Tibial nerve (tissue), 4 donors: ENCODE measurements around the gene ARRB2. TPM values are rescaled to one million over a fixed set of nuclear protein-coding genes. Genes with fewer than 3 reads are reported as not detected.

ENCODE experiments used
- DNase-seq, 2 donors: peaks; one replicate each; pipeline ENCODE4 v3.0.0-alpha.2; 2019; ENCODE audit warnings: low spot score in 2 of 2
- H3K27ac ChIP-seq, 4 donors: fragments of 200-600 bp; sonication (generic) in 3 of 4; one replicate each; pipeline ENCODE4 v1.5.1; 2017 to 2019; ENCODE audit warnings: mild to moderate bottlenecking in 1 of 4
- H3K27me3 ChIP-seq, 2 donors: fragments of 200-600 bp; sonication (generic) in 1 of 2; one replicate each; pipeline versions ENCODE4 v1.5.1 to v1.6.0; 2017 to 2019
- H3K36me3 ChIP-seq, 3 donors: fragments of 200-600 bp; sonication (generic); one replicate each; pipeline ENCODE4 v1.5.1; 2018 to 2019
- H3K4me1 ChIP-seq, 4 donors: fragments of 200-600 bp; sonication (generic) in 3 of 4; one replicate each; pipeline ENCODE4 v1.5.1; 2017 to 2019
- H3K4me3 ChIP-seq, 4 donors: fragments of 200-600 bp; sonication (generic) in 3 of 4; one replicate each; pipeline ENCODE4 v1.5.1; 2017 to 2019; ENCODE audit warnings: mild to moderate bottlenecking in 1 of 4, moderate library complexity in 1 of 4
- H3K9me3 ChIP-seq, 4 donors: fragments of 200-600 bp; sonication (generic) in 3 of 4; one replicate each; pipeline ENCODE4 v1.5.1; 2017 to 2019
- EP300 ChIP-seq, 2 donors: sonication (generic); formaldehyde crosslinking; IDR thresholded peaks; one replicate each; pipeline ENCODE4 v1.6.1; 2017; ENCODE audit warnings: antibody characterized with exemption in 2 of 2, mild to moderate bottlenecking in 1 of 2
- POLR2A ChIP-seq, 2 donors: fragments of 450-650 bp; IDR thresholded peaks; one replicate each; pipeline ENCODE4 v1.6.1; 2017; ENCODE audit warnings: antibody characterized with exemption in 2 of 2, mild to moderate bottlenecking in 2 of 2, moderate library complexity in 2 of 2
- WGBS, 2 donors: methylation state at CpG; one replicate each; pipeline ENCODE4 v1.1.5; 2018; 5-methylcytosine and 5-hydroxymethylcytosine counted together
- total RNA-seq, 4 donors: library from RNA; depleted of rRNA; stranded (reverse); fragments of >200 nt; gene quantifications; one replicate each; pipeline ENCODE4 v1.1.0, GENCODE V29; 2016
- TF ChIP-seq, protein P1 (sequence below), 5 experiments: fragments of 200-600 bp in 3 of 5; fragments of 450-650 bp in 2 of 5; sonication (generic) in 3 of 5; IDR thresholded peaks; one replicate each; pipeline ENCODE4 v1.5.1; 2016 to 2019; ENCODE audit warnings: antibody characterized with exemption in 5 of 5, mild to moderate bottlenecking in 3 of 5, moderate library complexity in 2 of 5

The ARRB2 gene
- 100 to 1,000 TPM in 1 of 4 donors, 10 to 100 TPM in 3; 50.2 to 103 (median 57.4) TPM for total RNA-seq

DNA sequence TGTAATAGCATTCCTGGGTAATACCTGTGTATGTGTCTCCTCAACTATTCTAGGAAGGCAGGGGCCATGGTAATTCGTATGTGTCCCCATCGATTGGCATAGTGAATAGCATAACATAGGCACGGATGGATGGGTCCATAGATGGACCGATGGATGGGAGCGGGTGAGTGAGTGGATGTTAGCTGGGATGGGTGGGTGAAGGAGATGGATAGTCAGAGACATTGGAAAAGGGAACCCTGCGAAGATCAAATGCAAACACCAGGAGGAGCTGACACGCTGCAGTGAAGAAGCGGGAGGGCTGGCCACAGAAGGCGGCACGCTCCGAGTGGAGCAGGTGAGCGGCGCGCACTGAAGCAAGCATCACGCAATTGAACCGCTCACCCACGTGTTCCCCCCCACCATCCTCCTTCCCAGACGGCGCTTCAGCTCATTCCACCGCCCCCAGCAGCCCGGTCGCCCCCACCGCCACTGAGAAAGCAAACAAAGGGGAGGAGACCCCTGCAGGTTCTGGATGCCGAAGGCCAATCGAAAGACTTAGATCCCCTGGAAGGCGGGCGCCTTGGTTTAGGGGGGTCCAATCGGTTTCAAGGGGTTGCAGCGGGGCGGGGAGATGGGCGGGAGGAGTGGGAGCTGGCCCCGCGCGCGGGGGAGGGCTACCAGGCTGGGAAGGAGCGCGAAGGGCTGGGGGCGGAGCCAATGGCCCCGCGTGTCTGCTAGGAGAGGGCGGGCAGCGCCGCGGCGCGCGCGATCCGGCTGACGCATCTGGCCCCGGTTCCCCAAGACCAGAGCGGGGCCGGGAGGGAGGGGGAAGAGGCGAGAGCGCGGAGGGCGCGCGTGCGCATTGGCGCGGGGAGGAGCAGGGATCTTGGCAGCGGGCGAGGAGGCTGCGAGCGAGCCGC is at the start of gene ARRB2:
Gene ARRB2, plus strand, starts transcription at position 839 of the 899 bp plus-strand sequence. CDS start 90 bp downstream, outside the sequence.
- DNase-seq = peak; percentile 90 to 94
- H3K4me3 ChIP-seq = peak within 1 kb of the TSS; percentile 52 to 75 (median 68)
- TF ChIP-seq, protein P1, sequence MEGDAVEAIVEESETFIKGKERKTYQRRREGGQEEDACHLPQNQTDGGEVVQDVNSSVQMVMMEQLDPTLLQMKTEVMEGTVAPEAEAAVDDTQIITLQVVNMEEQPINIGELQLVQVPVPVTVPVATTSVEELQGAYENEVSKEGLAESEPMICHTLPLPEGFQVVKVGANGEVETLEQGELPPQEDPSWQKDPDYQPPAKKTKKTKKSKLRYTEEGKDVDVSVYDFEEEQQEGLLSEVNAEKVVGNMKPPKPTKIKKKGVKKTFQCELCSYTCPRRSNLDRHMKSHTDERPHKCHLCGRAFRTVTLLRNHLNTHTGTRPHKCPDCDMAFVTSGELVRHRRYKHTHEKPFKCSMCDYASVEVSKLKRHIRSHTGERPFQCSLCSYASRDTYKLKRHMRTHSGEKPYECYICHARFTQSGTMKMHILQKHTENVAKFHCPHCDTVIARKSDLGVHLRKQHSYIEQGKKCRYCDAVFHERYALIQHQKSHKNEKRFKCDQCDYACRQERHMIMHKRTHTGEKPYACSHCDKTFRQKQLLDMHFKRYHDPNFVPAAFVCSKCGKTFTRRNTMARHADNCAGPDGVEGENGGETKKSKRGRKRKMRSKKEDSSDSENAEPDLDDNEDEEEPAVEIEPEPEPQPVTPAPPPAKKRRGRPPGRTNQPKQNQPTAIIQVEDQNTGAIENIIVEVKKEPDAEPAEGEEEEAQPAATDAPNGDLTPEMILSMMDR (IDR thresholded peaks at IDR 0.05) = peak; percentile 58 to 84 (median 64)
- peak; percentile 81 to 84 for TF ChIP-seq EP300 (IDR thresholded peaks at IDR 0.05)
- TF ChIP-seq POLR2A (IDR thresholded peaks at IDR 0.05) = peak; percentile 35 to 63

DNA sequence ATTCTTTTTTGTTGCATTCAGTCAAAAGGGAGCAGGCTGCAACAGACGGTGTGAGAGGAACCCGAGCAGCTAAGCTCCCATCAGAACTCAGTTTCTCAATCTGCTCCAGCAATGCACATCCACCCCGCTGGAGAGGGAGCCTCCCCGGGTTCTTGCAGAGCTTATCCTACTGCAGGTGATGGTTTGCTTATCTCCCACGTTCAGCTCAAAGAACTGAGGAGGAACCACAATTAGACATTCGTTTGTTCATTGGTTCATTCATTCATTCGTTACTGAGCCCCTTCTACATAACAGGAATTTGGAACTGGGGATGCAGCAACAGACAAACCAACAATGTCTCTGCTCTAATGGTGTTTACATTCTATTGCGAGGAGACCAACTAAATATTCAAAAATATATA is 46.7 kb upstream of the ARRB2 start:
- no peaks in the 10 kb centered on the region for H3K36me3 ChIP-seq
- H3K27ac ChIP-seq = no peak overlapping the region
- peaks cover 0 to 9% of the 10 kb centered on the region in 2 donors for H3K27me3 ChIP-seq
- TF ChIP-seq EP300 (IDR thresholded peaks at IDR 0.05) = no peak
- TF ChIP-seq, protein P1 (IDR thresholded peaks at IDR 0.05) = no peak
- TF ChIP-seq POLR2A (IDR thresholded peaks at IDR 0.05) = no peak
- no peak overlapping the region for H3K4me3 ChIP-seq
- no peaks in the 10 kb centered on the region for H3K9me3 ChIP-seq
- no peak for DNase-seq
- no peaks in the 10 kb centered on the region for H3K4me1 ChIP-seq
- WGBS, 2 donors = 82 to 83% methylated on average over 8 of the region's 8 CpGs

More for the DNA sequence above, at the start of gene ARRB2:
- Histone ChIP-seq H3K27me3 (no peaks in the 10 kb centered on the region), H3K4me1 (peaks cover 0 to 18% (median 10%) of the 10 kb centered on the region in 4 donors), H3K9me3 (no peaks in the 10 kb centered on the region), H3K27ac (peak within 1 kb of the TSS; percentile 72 to 90 (median 83)), H3K36me3 (no peaks in the 10 kb centered on the region)
- 1 to 2% methylated on average over 54 to 61 of the region's 67 CpGs for WGBS, 2 donors

DNA sequence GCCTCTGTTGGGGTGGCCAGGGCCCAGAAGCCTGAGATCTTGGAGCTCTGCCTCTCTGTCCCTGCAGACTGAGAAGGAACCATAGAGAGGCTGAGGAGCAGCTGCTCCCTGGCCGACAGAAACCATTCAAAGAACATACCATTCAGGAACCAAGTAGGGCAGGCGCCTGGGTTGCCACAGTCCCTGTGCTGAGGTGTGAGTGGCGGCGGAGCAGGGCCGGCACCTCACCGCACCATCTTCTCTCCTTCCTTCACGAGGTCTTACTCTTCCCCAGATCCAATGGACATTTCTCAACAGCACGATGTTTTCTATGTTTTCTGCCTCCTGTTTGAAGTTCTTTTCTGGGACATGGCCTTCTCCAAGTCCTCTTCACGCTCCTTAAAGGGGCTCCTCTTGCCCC is 46.2 kb upstream of the ARRB2 start:
- Histone ChIP-seq H3K36me3 (no peaks in the 10 kb centered on the region), H3K27me3 (peaks cover 0 to 9% of the 10 kb centered on the region in 2 donors), H3K9me3 (no peaks in the 10 kb centered on the region), H3K4me3 (no peak overlapping the region), H3K27ac (no peak overlapping the region), H3K4me1 (no peaks in the 10 kb centered on the region)
- TF ChIP-seq EP300 (IDR thresholded peaks at IDR 0.05) (no peak), POLR2A (IDR thresholded peaks at IDR 0.05) (no peak)
- TF ChIP-seq, protein P1 (IDR thresholded peaks at IDR 0.05) = no peak
- no peak for DNase-seq
- 80 to 89% methylated on average over 9 of the region's 9 CpGs for WGBS, 2 donors

DNA sequence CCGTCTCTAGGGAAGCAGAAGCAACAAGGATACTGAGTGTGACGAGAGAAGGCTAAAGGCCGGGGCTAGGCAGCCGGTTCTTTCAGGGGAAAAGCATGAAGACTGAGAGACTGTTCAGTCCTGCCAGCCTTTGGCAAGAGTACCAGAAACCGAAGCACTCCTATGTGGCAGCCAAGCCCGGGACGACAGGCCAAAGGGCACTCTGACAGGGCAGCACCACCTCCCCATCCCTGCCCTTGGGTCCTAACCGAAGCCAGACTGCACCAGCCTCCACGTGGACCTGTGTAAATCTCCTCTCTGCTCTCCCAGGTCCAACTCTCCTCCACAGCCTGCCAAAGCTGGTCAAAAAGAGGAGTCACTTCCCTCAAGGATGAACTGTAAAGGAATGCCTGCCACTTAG is 45.4 kb upstream of the ARRB2 start:
- no peak for TF ChIP-seq POLR2A (IDR thresholded peaks at IDR 0.05)
- TF ChIP-seq, protein P1 (IDR thresholded peaks at IDR 0.05) = no peak
- no peak for TF ChIP-seq EP300 (IDR thresholded peaks at IDR 0.05)
- DNase-seq = no peak
- WGBS, 2 donors = 51 to 58% methylated on average over 9 of the region's 9 CpGs
- Histone ChIP-seq H3K36me3 (no peaks in the 10 kb centered on the region), H3K9me3 (no peaks in the 10 kb centered on the region), H3K27ac (no peak overlapping the region), H3K4me1 (no peaks in the 10 kb centered on the region), H3K4me3 (no peak overlapping the region), H3K27me3 (peaks cover 0 to 9% of the 10 kb centered on the region in 2 donors)

DNA sequence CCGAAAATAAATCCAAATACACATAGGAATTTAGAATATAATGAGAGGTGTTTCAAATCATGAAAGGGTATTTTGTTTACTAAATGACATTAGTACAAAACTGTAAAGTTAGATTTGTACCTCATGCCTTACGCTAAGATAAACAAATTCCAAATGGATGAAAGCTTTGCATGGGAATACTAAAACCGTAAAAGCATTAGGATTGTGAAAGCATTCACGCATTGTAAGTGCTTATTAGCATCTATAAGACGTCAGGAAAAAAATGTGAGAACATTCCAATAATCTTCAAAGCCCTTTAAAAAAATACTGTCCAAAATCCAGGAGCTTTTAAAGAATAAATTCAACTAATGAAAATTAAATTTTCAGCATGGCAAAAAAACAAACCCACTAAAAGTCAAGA is 44.1 kb upstream of the ARRB2 start:
- no peak overlapping the region for H3K27ac ChIP-seq
- 58 to 59% methylated on average over 5 of the region's 5 CpGs for WGBS, 2 donors

More for the DNA sequence above, 44.1 kb upstream of the ARRB2 start:
- no peak for DNase-seq
- Histone ChIP-seq H3K36me3 (peaks cover 0 to 9% (median 0%) of the 10 kb centered on the region in 3 donors), H3K4me3 (no peak overlapping the region), H3K27me3 (peaks cover 0 to 9% of the 10 kb centered on the region in 2 donors), H3K4me1 (no peaks in the 10 kb centered on the region), H3K9me3 (no peaks in the 10 kb centered on the region)
- TF ChIP-seq, protein P1 (IDR thresholded peaks at IDR 0.05) = no peak
- TF ChIP-seq EP300 (IDR thresholded peaks at IDR 0.05) (no peak), POLR2A (IDR thresholded peaks at IDR 0.05) (no peak)
